GM12878 (cell line): ENCODE measurements around the gene HSF5. TPM values are rescaled to one million over a fixed set of nuclear protein-coding genes. Genes with fewer than 3 reads are reported as not detected.

Experiments
- ATAC-seq: fragments of 200-7000 bp; cut with Tn5 transposase; 3 replicates; pipeline ENCODE4 v1.9.1; 2020; ENCODE audit warnings: mild to moderate bottlenecking, moderate library complexity
- BruUV-seq: library from RNA; stranded (reverse); fragments of 400-500 nt; replicated peaks from 2 replicates; lab custom pipeline; 2021; lab: Mats Ljungman, UMichigan
- CTCF ChIA-PET: fragments of 300-600 bp; sonication (Branson Sonifier 250); formaldehyde crosslinking; extraction: SDS; loops from one replicate; lab custom pipeline; 2021; ENCODE audit warnings: inconsistent platforms; lab: Yijun Ruan, JAX
- POLR2A ChIA-PET: fragments of 350-600 bp; formaldehyde crosslinking; extraction: SDS; loops from one replicate; lab custom pipeline; 2021; ENCODE audit warnings: inconsistent platforms; lab: Charles Lee
- RAD21 ChIA-PET: fragments of 300-600 bp; sonication (Branson Sonifier 250); formaldehyde crosslinking; loops from one replicate; lab custom pipeline; 2023; ENCODE audit warnings: antibody characterized with exemption; ENCODE audit not compliant: unreplicated experiment; lab: Charles Lee
- SMC1A ChIA-PET: fragments of 300-600 bp; sonication (Branson Sonifier 250); formaldehyde crosslinking; loops from one replicate; lab custom pipeline; 2023; ENCODE audit not compliant: unreplicated experiment, uncharacterized antibody; lab: Charles Lee
- DNase-seq: peaks from one replicate; pipeline ENCODE4 v3.0.0-alpha.2; 2011; ENCODE audit warnings: low read depth, low spot score
- FAIRE-seq: peaks from 3 replicates; lab custom pipeline; 2011; peaks lifted over from hg19 to GRCh38; lab: Jason Lieb, UNC
- H2AFZ ChIP-seq: 2 replicates; pipeline ENCODE4 v1.6.0; 2011; ENCODE audit warnings: low read depth, low read length, control low read depth; ENCODE audit not compliant: control insufficient read depth
- H3K27ac ChIP-seq: 2 replicates; pipeline ENCODE4 v1.5.1; 2011; ENCODE audit warnings: control low read depth; ENCODE audit not compliant: control insufficient read depth, insufficient read depth
- H3K27me3 ChIP-seq, 2 experiments: replicated peaks in 1 of 2; 2 replicates each; pipeline versions ENCODE4 v1.6.0 to v1.6.1; 2011; ENCODE audit warnings: low read length in 1 of 2; ENCODE audit not compliant: control insufficient read depth in 2 of 2, insufficient read depth in 2 of 2
- H3K36me3 ChIP-seq, 2 experiments: 2 replicates each; pipeline ENCODE4 v1.5.1; 2011; ENCODE audit warnings: low read length in 1 of 2; ENCODE audit not compliant: control insufficient read depth in 2 of 2, insufficient read depth in 2 of 2
- H3K4me1 ChIP-seq: 2 replicates; pipeline ENCODE4 v1.6.1; 2011; ENCODE audit warnings: mild to moderate bottlenecking, low read length, moderate library complexity, mixed read lengths; ENCODE audit not compliant: control insufficient read depth, insufficient read depth
- H3K4me2 ChIP-seq: 2 replicates; pipeline ENCODE4 v1.6.0; 2011; ENCODE audit warnings: control low read depth; ENCODE audit not compliant: control insufficient read depth, insufficient read depth
- H3K4me3 ChIP-seq: fragments of 200-600 bp; sonication (generic); 2 replicates; pipeline ENCODE4 v1.5.1; 2016
- H3K79me2 ChIP-seq: 2 replicates; pipeline ENCODE4 v1.6.0; 2011; ENCODE audit warnings: low read length; ENCODE audit not compliant: control insufficient read depth, insufficient read depth
- H3K9ac ChIP-seq: 2 replicates; pipeline ENCODE4 v1.8.0; 2011; ENCODE audit warnings: low read length, control low read depth, mixed read lengths; ENCODE audit not compliant: control insufficient read depth, insufficient read depth
- H3K9me3 ChIP-seq: replicated peaks from 3 replicates; pipeline ENCODE4 v1.5.1; 2011; ENCODE audit warnings: mild to moderate bottlenecking, low read length; ENCODE audit not compliant: control insufficient read depth, insufficient read depth
- H4K20me1 ChIP-seq: 2 replicates; pipeline ENCODE4 v1.6.0; 2011; ENCODE audit not compliant: control insufficient read depth, insufficient read depth
- ATF2 ChIP-seq: IDR thresholded peaks from 2 replicates; pipeline ENCODE4 v1.6.1; 2012; ENCODE audit warnings: low read length, inconsistent platforms
- EGR1 ChIP-seq, 2 experiments: IDR thresholded peaks; 1 replicate in 1 of 2; 2 replicates in 1 of 2; pipeline ENCODE4 v1.6.1; 2011 to 2012; ENCODE audit warnings: low read depth in 2 of 2, low read length in 2 of 2, borderline replicate concordance in 1 of 2, mild to moderate bottlenecking in 1 of 2, moderate library complexity in 1 of 2
- ESRRA ChIP-seq: IDR thresholded peaks from 2 replicates; pipeline ENCODE4 v1.6.1; 2012; ENCODE audit warnings: mild to moderate bottlenecking, low read length, improper control_type of control experiment
- EZH2 ChIP-seq: IDR thresholded peaks from 2 replicates; pipeline ENCODE4 v1.6.1; 2012; ENCODE audit warnings: low read depth, mild to moderate bottlenecking, control low read depth, inconsistent platforms, low read length, borderline replicate concordance; ENCODE audit not compliant: control insufficient read depth
- GABPA ChIP-seq: IDR thresholded peaks from 2 replicates; pipeline ENCODE4 v1.6.1; 2014; ENCODE audit warnings: antibody characterized with exemption, low read depth, mild to moderate bottlenecking, inconsistent platforms
- NBN ChIP-seq: fragments of 450-650 bp; IDR thresholded peaks from 2 replicates; pipeline ENCODE4 v1.6.1; 2016
- NFYA ChIP-seq: IDR thresholded peaks from 2 replicates; pipeline ENCODE4 v1.6.1; 2011; ENCODE audit warnings: low read depth, mild to moderate bottlenecking, low read length, improper control_type of control experiment, borderline replicate concordance
- PAX5 ChIP-seq: IDR thresholded peaks from 2 replicates; pipeline ENCODE4 v1.6.1; 2011; ENCODE audit warnings: low read depth, low read length, borderline replicate concordance
- PAX8 ChIP-seq: fragments of 450-650 bp; IDR thresholded peaks from 2 replicates; pipeline ENCODE4 v1.6.1; 2017; ENCODE audit warnings: mild to moderate bottlenecking, moderate library complexity
- PBX3 ChIP-seq: IDR thresholded peaks from 2 replicates; pipeline ENCODE4 v1.6.1; 2011; ENCODE audit warnings: mild to moderate bottlenecking, low read depth, low read length, moderate library complexity; ENCODE audit not compliant: insufficient replicate concordance
- RAD21 ChIP-seq: IDR thresholded peaks from 2 replicates; pipeline ENCODE4 v1.6.1; 2011; ENCODE audit warnings: mild to moderate bottlenecking, low read depth, low read length, moderate library complexity; ENCODE audit not compliant: insufficient read depth
- RELA ChIP-seq: fragments of 450-650 bp; IDR thresholded peaks from 2 replicates; pipeline ENCODE4 v1.8.0; 2014; ENCODE audit warnings: borderline replicate concordance; ENCODE audit not compliant: partially characterized antibody
- SMAD1 ChIP-seq: fragments of 450-650 bp; IDR thresholded peaks from 2 replicates; pipeline ENCODE4 v1.6.1; 2018; ENCODE audit warnings: mild to moderate bottlenecking, low read depth; ENCODE audit not compliant: partially characterized antibody
- YY1 ChIP-seq: IDR thresholded peaks from 2 replicates; pipeline ENCODE4 v1.6.1; 2011; ENCODE audit warnings: low read depth, mild to moderate bottlenecking, low read length
- ZNF207 ChIP-seq: fragments of 450-650 bp; IDR thresholded peaks from 2 replicates; pipeline ENCODE4 v1.6.1; 2014; ENCODE audit warnings: antibody characterized with exemption, mild to moderate bottlenecking, borderline replicate concordance
- ZNF217 ChIP-seq: fragments of 450-650 bp; IDR thresholded peaks from 2 replicates; pipeline ENCODE4 v1.6.1; 2017; ENCODE audit warnings: antibody characterized with exemption, mild to moderate bottlenecking
- WGBS: methylation state at CpG from one replicate; pipeline ENCODE4 v1.1.6; 2016; ENCODE audit warnings: low lambda C conversion rate; ENCODE audit not compliant: insufficient replicate concordance, insufficient coverage; ENCODE audit errors: missing lambda C conversion rate; 5-methylcytosine and 5-hydroxymethylcytosine counted together
- in situ Hi-C: fragments of 300-500 bp; cut with MboI; formaldehyde crosslinking; loops from 9 replicates; pipeline ENCODE4 v1.14.3; 2018; ENCODE audit warnings: mixed read lengths
- intact Hi-C: fragments of 100-400 bp; cut with micrococcal nuclease; formaldehyde crosslinking; loops from one replicate; pipeline ENCODE4 v1.14.2; 2022; ENCODE audit not compliant: unreplicated experiment
- polyA plus RNA-seq, 11 experiments: library from polyadenylated mRNA; depleted of rRNA in 4 of 11; unstranded in 6 of 11; stranded (reverse) in 5 of 11; fragments of >200 nt; fragmentation: Nextera tagmentation in 4 of 11; fragmentation: Illumina TruSeq in 1 of 11; extraction: Ambion mirVana in 4 of 11; extraction: Trizol in 1 of 11; gene quantifications; 1 replicate in 1 of 11; 2 replicates in 10 of 11; pipeline versions ENCODE4 v1.2.1 to v1.2.3, GENCODE V29; 2011 to 2016; ENCODE audit warnings: inconsistent platforms in 2 of 11, missing spikeins in 2 of 11, low read depth in 1 of 11
- total RNA-seq, 4 experiments: library from RNA; depleted of rRNA in 3 of 4; stranded (reverse); fragments of >200 nt in 3 of 4; fragmentation: Illumina TruSeq in 1 of 4; extraction: Trizol in 1 of 4; gene quantifications; 2 replicates each; pipeline versions ENCODE4 v1.2.1 to v1.2.3, GENCODE V29; 2013 to 2021
- TF ChIP-seq, protein P1 (sequence below): IDR thresholded peaks from 2 replicates; pipeline ENCODE4 v1.6.1; 2011; ENCODE audit warnings: low read depth, mild to moderate bottlenecking, low read length, moderate library complexity, borderline replicate concordance; ENCODE audit errors: extremely low read depth
- TF ChIP-seq, protein P2 (sequence below): fragments of 450-650 bp; IDR thresholded peaks from 2 replicates; pipeline ENCODE4 v1.6.1; 2017; ENCODE audit warnings: borderline replicate concordance
- TF ChIP-seq, protein P3 (sequence below): IDR thresholded peaks from 2 replicates; pipeline ENCODE4 v1.6.1; 2011; ENCODE audit warnings: low read depth, low read length, improper control_type of control experiment, borderline replicate concordance

The HSF5 gene
- total and polyA plus RNA-seq, 10 of the 15 experiments (the other 5 are each of a cell fraction or from before 2014, with no cell fraction given), result 0.02 to 0.18 (median 0.06) TPM; not detected in 4

- Histone ChIP-seq H3K9ac (no peak overlapping the region), H3K36me3 (peaks cover 0 to 9% of the 10 kb centered on the region in 2 experiments; a peak in 2 of 4 replicates), H3K79me2 (no peaks in the 10 kb centered on the region), H3K4me2 (no peak overlapping the region), H4K20me1 (no peaks in the 10 kb centered on the region), H2AFZ (no peak overlapping the region), H3K4me1 (no peaks in the 10 kb centered on the region), H3K27me3 (no peaks in the 10 kb centered on the region), H3K4me3 (no peak overlapping the region), H3K9me3 (no peaks in the 10 kb centered on the region), H3K27ac (no peak overlapping the region)
- ChIA-PET POLR2A (interaction anchor here (0.6 to 1.3 kb wide), 4 partner anchors 19 to 66 kb away, joined by 3 read pairs; partner anchors contain the start of gene RNF43), SMC1A (interaction anchor here (0.9 to 4.8 kb wide), 4 partner anchors 10 to 44 kb away, joined by 3 to 22 read pairs (median 3); partner anchors contain the start of gene RNF43), RAD21 (no interaction called here), CTCF (interaction anchor here (1.6 kb wide), 1 partner anchor 16 kb away, joined by 3 read pairs; no protein-coding TSS in a partner anchor)
- 45% methylated on average over 5 of the region's 5 CpGs for WGBS
- in situ Hi-C loops (no loop called here), intact Hi-C loops (no loop called here)
- FAIRE-seq (no peak), ATAC-seq (no peak), DNase-seq (no peak)
- BruUV-seq, result no TSS peak
- TF ChIP-seq NFYA (no peak), SMAD1 (no peak), RAD21 (no peak), GABPA (no peak), ZNF217 (no peak), ZNF207 (no peak), EGR1 (IDR thresholded peaks at IDR 0.05; ENCODE audit: borderline replicate concordance in 1 of 2, low read depth in 2 of 2, low read length in 2 of 2) (no peak), PAX8 (no peak), PAX5 (no peak), ATF2 (no peak), YY1 (no peak), EZH2 (no peak), ESRRA (no peak), NBN (no peak), PBX3 (no peak), RELA (no peak)
- TF ChIP-seq, protein P1, sequence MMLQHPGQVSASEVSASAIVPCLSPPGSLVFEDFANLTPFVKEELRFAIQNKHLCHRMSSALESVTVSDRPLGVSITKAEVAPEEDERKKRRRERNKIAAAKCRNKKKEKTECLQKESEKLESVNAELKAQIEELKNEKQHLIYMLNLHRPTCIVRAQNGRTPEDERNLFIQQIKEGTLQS, result no peak
- TF ChIP-seq, protein P2, sequence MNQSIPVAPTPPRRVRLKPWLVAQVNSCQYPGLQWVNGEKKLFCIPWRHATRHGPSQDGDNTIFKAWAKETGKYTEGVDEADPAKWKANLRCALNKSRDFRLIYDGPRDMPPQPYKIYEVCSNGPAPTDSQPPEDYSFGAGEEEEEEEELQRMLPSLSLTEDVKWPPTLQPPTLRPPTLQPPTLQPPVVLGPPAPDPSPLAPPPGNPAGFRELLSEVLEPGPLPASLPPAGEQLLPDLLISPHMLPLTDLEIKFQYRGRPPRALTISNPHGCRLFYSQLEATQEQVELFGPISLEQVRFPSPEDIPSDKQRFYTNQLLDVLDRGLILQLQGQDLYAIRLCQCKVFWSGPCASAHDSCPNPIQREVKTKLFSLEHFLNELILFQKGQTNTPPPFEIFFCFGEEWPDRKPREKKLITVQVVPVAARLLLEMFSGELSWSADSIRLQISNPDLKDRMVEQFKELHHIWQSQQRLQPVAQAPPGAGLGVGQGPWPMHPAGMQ, result no peak
- TF ChIP-seq, protein P3, sequence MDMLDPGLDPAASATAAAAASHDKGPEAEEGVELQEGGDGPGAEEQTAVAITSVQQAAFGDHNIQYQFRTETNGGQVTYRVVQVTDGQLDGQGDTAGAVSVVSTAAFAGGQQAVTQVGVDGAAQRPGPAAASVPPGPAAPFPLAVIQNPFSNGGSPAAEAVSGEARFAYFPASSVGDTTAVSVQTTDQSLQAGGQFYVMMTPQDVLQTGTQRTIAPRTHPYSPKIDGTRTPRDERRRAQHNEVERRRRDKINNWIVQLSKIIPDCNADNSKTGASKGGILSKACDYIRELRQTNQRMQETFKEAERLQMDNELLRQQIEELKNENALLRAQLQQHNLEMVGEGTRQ, result no peak
Observed at GRCh38 chr17:58373003-58373402, 115.2 kb downstream of the HSF5 start.
